Raji (cell line): ENCODE data around the gene TFF2.

Experiments
- POLR2A ChIP-seq: IDR thresholded peaks from 2 replicates; pipeline ENCODE4 v1.6.1; 2011; ENCODE audit warnings: low read depth, low read length, control low read depth; ENCODE audit not compliant: insufficient read depth

The TFF2 gene

GRCh38 chr21:42350927-42351426 lies at the start of gene TFF2:
TFF2 (minus strand) TSS chr21:42350994; CDS start chr21:42350957, 37 bp downstream.
- TF ChIP-seq POLR2A, result no peak

- no peak for TF ChIP-seq POLR2A
Measured at GRCh38 chr21:42400525-42400924, 49.7 kb upstream of the TFF2 start.

GRCh38 chr21:42398436-42399028 lies 47.7 kb upstream of the TFF2 start:
- no peak for TF ChIP-seq POLR2A

- no peak for TF ChIP-seq POLR2A
Measured at GRCh38 chr21:42397746-42398394, 47.1 kb upstream of the TFF2 start.

- no peak for TF ChIP-seq POLR2A
Measured at GRCh38 chr21:42396799-42397745, 46.3 kb upstream of the TFF2 start.

- TF ChIP-seq POLR2A, result no peak
Measured at GRCh38 chr21:42395905-42396651, 45.3 kb upstream of the TFF2 start, which contains the start of gene TMPRSS3. TMPRSS3 (minus strand) TSS chr21:42396052; CDS start chr21:42395417, 635 bp downstream.

GRCh38 chr21:42395302-42395701 lies 44.5 kb upstream of the TFF2 start:
- TF ChIP-seq POLR2A, result no peak

- no peak for TF ChIP-seq POLR2A
Measured at GRCh38 chr21:42393443-42393950, 42.7 kb upstream of the TFF2 start.

- TF ChIP-seq POLR2A, result no peak
Measured at GRCh38 chr21:42392731-42393442, 42.1 kb upstream of the TFF2 start.

- no peak for TF ChIP-seq POLR2A
Measured at GRCh38 chr21:42391297-42391696, 40.5 kb upstream of the TFF2 start.

- TF ChIP-seq POLR2A, result no peak
Measured at GRCh38 chr21:42390696-42391095, 39.9 kb upstream of the TFF2 start.

- TF ChIP-seq POLR2A, result no peak
Measured at GRCh38 chr21:42390193-42390592, 39.4 kb upstream of the TFF2 start.

GRCh38 chr21:42389449-42389835 lies 38.6 kb upstream of the TFF2 start:
- no peak for TF ChIP-seq POLR2A
